GF-D8 (cell line): ENCODE data around the gene USO1.
"Not testable (repeated sequence)": the region's sequence is repeated elsewhere in the genome, so short reads cannot be mapped to it uniquely, and the experiment has no call there.

Source experiments
- DNase-seq: peaks from one replicate; lab custom pipeline; 2025; lab: John Stamatoyannopoulos, UW

The USO1 gene

GRCh38 chr4:75724066-75724866, at the start of gene USO1:
Gene USO1, plus strand, starts transcription at chr4:75724577. Its CDS starts 243 bp downstream, at chr4:75724820.
- DNase-seq: peak; percentile 95

GRCh38 chr4:75675004-75675531, 49.3 kb upstream of the USO1 start:
- DNase-seq: no peak

DNA sequence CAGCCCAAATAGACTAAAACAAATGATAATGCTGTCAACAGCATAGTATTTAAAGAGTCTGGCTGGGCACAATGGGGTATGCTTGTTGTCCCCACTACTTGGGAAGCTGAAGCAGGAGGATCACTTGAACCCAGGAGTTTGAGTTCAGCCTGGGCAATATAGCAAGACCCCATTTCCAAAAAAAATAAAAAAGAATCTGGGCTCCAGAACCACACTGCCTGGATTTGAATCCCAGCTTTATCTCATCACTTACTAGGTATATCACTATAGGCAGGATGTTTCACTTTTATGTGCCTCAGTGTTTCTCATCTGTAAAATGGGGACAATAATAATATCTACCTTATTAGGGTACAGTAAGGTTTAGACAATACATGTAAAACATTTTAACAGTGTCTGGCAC, 45.9 kb upstream of the USO1 start:
- DNase-seq: no peak

DNA sequence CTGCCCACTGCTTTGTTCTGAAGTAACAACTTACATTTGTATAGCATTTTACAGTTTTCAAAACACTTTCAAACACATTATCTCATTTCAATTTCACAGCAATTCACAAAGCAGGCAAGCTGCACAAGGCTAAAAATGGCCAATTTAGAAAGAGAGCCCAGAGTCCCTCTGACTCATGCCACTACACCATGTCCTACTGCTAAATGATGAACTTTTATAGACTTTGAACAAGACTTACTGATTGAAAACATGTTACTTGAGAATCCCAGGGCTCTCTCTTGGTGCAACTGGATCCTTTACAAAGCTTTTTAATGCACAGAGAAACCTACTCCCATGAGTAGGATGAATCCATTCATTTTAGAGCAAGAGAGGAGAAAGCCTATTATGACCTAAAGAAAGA, 45.4 kb upstream of the USO1 start:
- no peak for DNase-seq

DNA sequence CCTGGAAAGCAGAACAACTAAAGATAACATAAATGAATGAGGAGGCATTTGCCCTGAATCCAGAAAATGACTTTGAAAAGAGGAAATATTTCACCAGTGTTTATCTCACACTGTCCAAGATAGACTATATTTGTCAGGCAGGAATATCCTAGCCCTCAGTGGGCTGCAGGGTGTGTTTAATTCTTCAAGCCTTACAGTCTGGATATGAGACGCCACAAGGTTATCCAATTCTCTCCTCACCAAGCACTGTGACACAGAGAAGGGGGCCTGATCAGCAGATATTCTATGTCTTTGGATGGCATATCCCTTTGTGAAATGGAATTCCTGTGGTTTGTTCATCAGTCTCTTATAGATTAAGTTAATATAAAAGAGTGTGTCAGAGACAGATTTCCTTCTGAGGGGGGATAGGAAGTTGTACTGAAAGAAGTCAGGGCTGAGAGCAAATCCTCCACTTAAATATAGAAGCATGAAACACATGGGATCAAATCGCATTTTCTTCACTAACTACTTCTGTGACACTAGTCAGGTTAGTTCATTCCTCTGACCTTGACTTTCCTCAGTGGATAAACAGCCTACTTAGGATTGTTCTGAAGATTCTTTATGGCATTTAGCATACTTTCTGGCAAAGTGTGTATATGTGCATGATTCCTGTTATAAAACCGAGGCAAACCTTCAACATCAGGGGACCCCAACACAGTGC, 44.4 kb upstream of the USO1 start:
- DNase-seq: no peak

- no peak for DNase-seq
Measured at GRCh38 chr4:75683482-75684155, 40.8 kb upstream of the USO1 start.

GRCh38 chr4:75685546-75686189, 38.7 kb upstream of the USO1 start:
- DNase-seq: no peak

- DNase-seq: peak; percentile 4
Measured at GRCh38 chr4:75686346-75686745, 38.0 kb upstream of the USO1 start.

DNA sequence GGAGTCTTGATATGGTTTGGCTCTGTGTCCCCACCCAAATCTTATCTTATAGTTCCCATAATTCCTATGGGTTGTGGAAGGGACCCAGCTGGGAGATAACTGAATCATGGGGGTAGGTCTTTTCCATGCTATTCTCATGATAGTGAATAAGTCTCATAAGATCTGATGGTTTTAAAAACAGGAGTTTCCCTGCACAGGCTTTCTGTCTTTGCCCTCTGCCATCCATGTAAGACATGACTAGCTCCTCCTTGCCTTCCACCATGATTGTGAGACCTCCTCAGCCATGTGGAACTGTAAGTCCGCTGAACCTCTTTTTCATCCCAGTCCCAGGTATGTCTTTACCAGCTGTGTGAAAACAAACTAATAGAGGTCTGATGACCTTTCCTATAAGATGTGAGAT, 37.3 kb upstream of the USO1 start:
- not testable (repeated sequence) for DNase-seq

DNA sequence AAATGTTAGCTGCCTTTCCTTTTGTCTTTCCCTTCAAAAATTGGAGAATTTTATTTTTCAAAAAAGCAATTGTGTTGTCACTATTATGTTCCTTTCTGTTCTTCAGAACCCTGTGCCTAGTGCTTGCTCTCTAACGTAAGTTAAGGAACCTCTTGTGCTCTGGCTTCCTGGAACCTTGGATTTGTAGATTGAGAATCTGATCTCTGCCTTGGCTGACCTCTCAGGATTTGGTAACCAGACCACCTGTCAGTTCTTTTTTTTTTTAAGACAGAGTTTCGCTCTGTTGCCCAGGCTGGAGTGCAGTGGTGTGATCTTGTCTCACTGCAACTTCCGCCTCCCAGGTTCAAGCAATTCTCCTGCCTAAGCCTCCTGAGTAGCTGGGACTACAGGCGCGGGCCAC, 32.3 kb upstream of the USO1 start:
- not testable (repeated sequence) for DNase-seq

DNA sequence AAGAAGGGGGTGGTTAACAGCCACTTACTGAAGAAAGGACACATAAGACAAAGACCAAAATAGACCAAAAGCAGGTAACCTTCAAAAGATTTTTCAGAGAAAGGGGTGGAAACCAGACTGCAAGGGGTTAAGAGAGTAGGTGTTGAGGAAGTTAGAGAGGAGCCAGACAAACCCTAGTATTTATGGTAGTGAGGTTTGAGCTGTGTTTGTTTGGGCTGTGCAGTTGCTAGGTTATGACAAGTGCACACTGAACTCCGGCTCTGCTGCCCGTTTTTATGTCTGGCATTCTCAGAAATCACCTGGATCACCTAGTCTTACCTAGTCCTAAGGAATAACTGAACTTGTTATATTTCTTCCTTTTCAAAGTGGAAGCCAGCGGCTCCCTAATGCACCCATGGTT, 28.3 kb upstream of the USO1 start:
- DNase-seq: no peak

DNA sequence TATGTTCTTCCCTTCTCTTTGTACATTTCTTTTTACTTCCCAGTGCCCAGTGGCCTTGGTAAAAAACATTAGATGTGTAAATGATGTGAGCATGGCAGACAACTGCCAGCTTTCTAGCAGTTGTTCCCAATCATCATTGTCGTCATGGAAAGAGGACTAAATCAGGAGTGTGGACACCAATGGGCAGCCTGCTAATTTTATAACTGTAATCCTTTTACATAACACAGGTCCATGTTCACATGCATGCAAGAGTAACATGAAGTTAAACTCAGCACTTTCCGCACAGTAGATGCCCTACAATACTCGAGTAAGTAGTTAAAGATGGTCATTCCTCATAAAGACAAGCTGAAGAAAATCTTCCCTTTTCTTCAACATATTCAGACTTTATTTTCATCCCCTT, 27.8 kb upstream of the USO1 start:
- no peak for DNase-seq

DNA sequence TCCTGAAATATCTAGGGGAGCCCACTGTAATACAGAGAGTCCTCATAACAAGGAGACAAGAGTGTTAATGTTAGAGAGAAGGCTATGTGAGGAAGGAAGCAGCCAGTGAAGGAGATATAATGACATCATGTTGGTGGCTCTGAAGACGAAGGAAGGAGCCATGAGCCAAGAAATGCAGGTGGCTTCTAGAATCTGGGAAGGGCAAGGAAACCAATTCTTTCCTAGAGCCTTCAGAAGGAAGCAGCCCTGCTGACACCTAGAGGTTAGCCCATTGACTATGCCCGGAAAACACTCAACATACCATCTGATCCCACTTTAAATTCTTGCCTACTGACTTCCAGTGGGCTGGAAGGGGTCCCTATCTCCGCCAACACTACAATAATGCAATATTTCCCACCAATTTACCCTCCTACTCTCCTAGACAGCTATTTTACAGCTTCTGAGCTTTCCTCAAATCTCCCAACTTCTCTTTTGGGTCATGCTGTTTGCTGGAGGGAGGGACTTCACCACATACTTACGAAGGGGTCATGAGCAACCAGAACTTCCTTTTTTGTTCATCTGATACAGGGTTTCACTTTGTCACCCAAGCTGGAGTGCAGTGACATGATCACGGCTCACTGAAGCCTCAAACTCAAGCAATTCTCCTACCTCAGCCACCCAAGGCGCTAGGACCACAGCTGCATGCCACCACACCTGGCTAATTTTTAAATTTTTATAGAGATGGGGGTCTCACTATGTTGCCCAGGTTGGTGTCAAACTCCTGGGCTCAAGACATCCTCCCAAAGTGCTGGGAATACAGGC, 26.0 kb upstream of the USO1 start:
- DNase-seq: peak; percentile 75

DNA sequence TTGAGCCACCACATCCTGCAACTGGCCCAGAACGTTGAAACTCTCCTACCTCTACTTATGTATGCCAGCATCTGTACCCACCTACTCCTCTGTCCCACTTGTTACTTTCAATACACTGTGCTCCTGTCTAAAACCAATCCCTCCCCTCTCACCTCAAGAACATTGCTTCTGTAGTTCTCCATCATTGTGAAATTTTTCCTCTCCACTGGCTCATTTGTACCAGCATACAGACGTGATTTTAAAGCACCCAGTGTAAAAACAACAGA, 25.5 kb upstream of the USO1 start:
- DNase-seq: no peak

DNA sequence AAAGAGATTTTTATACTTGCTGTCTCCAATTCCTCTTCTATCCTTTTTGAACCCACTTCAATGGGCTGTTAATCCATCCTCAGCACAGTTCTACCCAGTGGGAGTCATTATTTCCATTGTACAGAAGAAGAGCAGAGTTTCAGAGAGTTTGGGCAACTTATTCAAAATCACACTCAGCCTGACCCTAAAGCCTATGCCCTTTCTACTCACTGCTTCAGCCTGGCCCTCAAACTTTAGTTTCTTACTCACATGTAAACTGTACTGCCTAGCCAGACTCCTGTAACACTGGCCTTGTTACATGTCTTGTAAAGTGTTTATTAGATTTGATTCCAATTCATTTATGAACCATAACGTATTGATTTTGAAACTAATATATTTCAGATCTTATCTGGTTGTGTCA, 25.1 kb upstream of the USO1 start:
- DNase-seq: no peak

DNA sequence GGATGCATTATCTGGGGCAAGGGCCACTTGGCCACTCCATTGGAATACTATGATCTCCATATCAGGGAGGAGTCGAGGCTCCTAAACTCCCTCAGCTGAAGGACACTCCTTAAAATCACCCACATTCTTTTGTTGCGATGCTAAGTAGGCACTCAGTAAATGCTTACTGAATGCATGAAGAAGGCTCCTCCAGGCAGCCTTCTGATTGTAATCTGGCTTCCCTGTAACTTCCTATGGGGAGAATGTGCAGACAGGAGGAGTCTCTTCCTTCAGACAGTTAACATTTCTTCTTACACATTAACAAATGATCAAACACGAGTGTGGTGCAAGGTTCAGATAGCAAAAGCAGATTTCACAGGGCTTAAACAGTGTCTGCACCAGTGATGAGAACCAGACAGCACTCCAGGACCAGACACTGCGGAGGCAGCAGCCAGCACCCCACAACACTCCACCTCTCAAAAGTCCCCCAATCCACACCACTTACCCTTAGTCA, 21.4 kb upstream of the USO1 start:
- no peak for DNase-seq

DNA sequence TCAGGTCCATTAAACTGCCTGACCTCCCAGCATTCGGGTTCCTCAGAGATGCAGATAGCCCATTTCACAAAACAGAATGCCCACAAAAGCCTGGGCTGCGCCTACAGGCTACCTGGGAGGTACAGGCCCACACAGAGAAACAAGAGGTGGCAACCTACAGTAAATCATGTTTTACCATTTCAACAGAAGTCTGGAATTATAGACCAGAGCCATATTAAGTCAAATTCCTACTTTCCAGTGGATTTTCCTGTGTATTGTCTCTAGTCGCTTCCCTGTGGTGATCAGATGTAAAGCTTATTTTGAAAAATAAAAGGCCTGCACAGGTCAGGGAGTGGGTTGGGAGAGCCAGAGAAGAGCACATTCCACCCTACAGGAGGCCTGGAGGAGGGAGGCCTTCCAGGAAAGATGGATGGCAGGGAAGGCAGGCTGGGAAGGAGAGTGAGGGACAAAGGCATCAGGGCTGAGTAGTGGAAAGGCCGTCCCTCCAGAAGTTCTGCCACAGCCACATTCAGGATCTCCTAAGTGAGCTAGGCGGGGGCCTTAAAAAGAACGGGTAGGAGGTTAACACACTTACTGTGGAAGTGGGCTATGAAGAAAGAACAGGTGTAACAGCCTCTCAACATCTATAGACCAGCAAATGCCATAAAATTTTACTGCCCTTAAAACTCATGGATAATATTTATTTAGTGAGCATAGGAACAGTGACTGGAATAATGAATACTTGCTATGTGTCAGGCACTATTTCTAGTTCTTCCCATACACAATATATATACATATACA, 19.0 kb upstream of the USO1 start:
- DNase-seq: no peak

- DNase-seq: no peak
Measured at GRCh38 chr4:75708218-75708691, 16.1 kb upstream of the USO1 start.

DNA sequence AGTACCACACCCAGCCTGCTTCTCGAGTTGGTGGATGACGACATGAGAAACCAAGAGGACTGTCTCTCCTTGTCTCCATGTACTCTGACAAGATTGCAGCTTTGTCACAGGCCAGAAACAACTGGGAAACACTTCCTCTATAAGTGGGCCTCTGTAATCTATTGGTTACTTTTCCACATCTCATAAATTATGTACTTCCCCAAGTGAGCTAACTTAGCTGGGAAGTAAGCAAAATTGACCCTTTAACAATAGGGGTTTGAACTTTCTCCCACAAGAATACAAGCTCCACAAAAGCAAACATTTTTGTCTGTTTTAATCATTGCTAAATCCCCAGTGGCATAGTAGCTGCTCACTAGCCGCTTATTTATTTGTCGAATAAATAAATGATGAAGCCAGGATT, 14.1 kb upstream of the USO1 start:
- DNase-seq: peak; percentile 12

DNA sequence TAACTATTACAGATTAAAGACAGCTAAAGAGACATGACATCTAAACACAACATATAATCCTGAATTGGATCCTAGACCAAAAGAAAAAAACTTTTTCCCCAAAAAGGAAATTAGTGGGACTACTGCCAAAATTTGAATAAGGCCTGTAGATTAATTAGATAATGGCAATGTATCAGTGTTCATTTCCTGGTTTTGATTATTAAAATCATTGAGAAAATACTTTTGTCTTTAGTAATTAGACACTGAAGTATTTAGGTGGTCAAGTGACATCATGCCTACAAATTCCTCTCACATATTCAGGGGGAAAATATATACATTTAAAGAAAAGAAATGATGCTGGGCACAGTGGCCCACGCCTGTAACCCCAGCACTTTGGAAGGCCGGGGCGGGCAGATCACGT, 10.4 kb upstream of the USO1 start:
- DNase-seq: no peak

DNA sequence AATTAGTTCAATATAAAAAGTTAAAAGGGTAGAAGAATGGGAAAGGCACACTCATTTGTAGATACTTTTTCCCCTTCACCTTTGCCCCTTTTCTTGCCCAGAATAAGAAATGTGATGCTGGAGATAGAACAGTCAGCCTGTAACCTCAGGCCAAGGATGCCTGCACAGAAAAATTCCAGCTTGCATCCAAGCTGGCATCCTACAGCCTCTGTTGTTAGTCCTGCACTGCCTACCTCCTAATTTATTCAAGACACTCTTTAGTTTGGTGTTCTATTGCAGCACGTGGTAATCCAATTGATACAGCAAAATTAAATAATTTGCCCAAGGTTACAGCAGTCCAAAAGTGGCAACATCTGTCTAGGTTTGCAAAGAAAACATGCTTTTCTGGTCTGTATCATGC, 9.7 kb upstream of the USO1 start:
- DNase-seq: no peak
